Vagina (tissue), 2 donors: ENCODE results near the gene CACNA1S.

Experiments used
- CTCF ChIP-seq, 3 experiments: fragments of 450-650 bp in 2 of 3; fragments of 200-600 bp in 1 of 3; sonication (generic) in 1 of 3; IDR thresholded peaks; one replicate each; pipeline ENCODE4 v1.5.1; 2017 to 2019; ENCODE audit warnings: antibody characterized with exemption in 3 of 3, mild to moderate bottlenecking in 2 of 3, moderate library complexity in 2 of 3
- POLR2AphosphoS5 ChIP-seq, 2 donors: sonication (generic); formaldehyde crosslinking; IDR thresholded peaks; one replicate each; pipeline ENCODE4 v1.9.0; 2017; ENCODE audit warnings: antibody characterized with exemption in 2 of 2, mild to moderate bottlenecking in 2 of 2, low read depth in 1 of 2; ENCODE audit not compliant: insufficient read depth in 1 of 2

- TF ChIP-seq POLR2AphosphoS5 (IDR thresholded peaks at IDR 0.05; ENCODE audit: insufficient read depth in 1 of 2, low read depth in 1 of 2) (no peak), CTCF (IDR thresholded peaks at IDR 0.05) (no peak)
Measured at GRCh38 chr1:201126832-201127754, 14.9 kb upstream of the CACNA1S start, which contains the start of gene ASCL5.
